ENCODE results near the gene ATG12. TPM values are rescaled to one million over a fixed set of nuclear protein-coding genes. Genes with fewer than 3 reads are reported as not detected.

Gene ATG12
- total RNA-seq, 1 donor from 2014 or later: 23.6 TPM

Other genes starting within 250 kb of the ATG12 start
- 3.0 TPM for gene TICAM2, start 239.1 kb downstream of the ATG12 start, total RNA-seq
- gene TMED7, start 215.5 kb downstream of the ATG12 start, total RNA-seq: 66.7 TPM
- 5.4 TPM for gene CDO1, start 24.9 kb downstream of the ATG12 start, total RNA-seq
- 50.9 TPM for gene AP3S1, start 370 bp upstream of the ATG12 start, total RNA-seq
- 0.59 TPM for gene LVRN, start 120.9 kb upstream of the ATG12 start, total RNA-seq
- gene ARL14EPL, start 190.9 kb upstream of the ATG12 start, total RNA-seq: not detected
- 33.6 TPM for gene COMMD10, start 243.5 kb upstream of the ATG12 start, total RNA-seq

Data from left ventricle myocardium superior (tissue), 1 donor.